H7 (cell line): Measurements from ENCODE around the gene ADORA2A. TPM values are rescaled to one million over a fixed set of nuclear protein-coding genes. Genes with fewer than 3 reads are reported as not detected.

ENCODE experiments used
- DNase-seq: peaks from one replicate; pipeline ENCODE4 v3.0.0; 2012
- H3K27me3 ChIP-seq: 2 replicates; pipeline ENCODE4 v1.6.0; 2011; ENCODE audit warnings: mild to moderate bottlenecking, low read length; ENCODE audit not compliant: control insufficient read depth, insufficient read depth
- H3K36me3 ChIP-seq: replicated peaks from 2 replicates; pipeline ENCODE4 v1.5.1; 2011; ENCODE audit warnings: low read length; ENCODE audit not compliant: control insufficient read depth, insufficient read depth
- H3K4me3 ChIP-seq: 2 replicates; pipeline ENCODE4 v1.5.1; 2011; ENCODE audit warnings: low read depth, mild to moderate bottlenecking, control low read depth, low read length, moderate library complexity; ENCODE audit not compliant: insufficient read depth
- total RNA-seq: library from RNA; depleted of rRNA; stranded (reverse); fragments of >200 nt; shearing (Covaris generic); gene quantifications from 2 replicates; pipeline ENCODE4 v1.2.3, GENCODE V29; 2014; rRNA removed

Gene ADORA2A
- 4.0 and 7.0 TPM in 2 replicates for total RNA-seq

- H3K27me3 ChIP-seq, result peaks cover 20% of the 10 kb centered on the region
- peak; percentile 67 for DNase-seq
- no peaks in the 10 kb centered on the region for H3K36me3 ChIP-seq
- H3K4me3 ChIP-seq, result no peak within 1 kb of the TSS
Measured at GRCh38 chr22:24427500-24428164, at the start of gene ADORA2A. ADORA2A (plus strand) TSS chr22:24427599; CDS start chr22:24433405, 5,806 bp downstream.

DNA sequence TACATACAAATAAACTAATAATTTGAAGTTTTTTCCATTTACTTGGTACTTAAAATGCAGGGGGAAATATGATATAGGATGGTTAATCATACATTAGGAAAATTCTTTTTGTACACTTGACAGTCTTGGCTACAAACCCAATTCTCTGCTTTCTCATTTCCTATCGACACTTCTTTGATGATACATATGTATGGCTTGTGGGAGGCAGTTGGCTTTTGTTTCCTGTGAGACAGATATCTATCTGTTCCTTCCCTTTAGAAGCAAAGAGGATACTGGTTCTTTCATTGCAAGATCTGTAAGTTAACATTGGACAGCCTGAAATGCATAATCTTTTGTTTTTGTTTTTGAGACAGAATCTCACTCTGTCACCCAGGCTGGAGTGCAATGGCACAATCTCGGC, 47.9 kb upstream of the ADORA2A start:
- H3K4me3 ChIP-seq, result no peak overlapping the region
- DNase-seq, result no peak
- H3K27me3 ChIP-seq, result no peaks in the 10 kb centered on the region
- peaks cover 4% of the 10 kb centered on the region for H3K36me3 ChIP-seq

GRCh38 chr22:24380220-24380904, 47.0 kb upstream of the ADORA2A start:
- Histone ChIP-seq H3K36me3 (peaks cover 4% of the 10 kb centered on the region), H3K27me3 (no peaks in the 10 kb centered on the region), H3K4me3 (no peak overlapping the region)
- DNase-seq, result no peak

- peaks cover 4% of the 10 kb centered on the region for H3K36me3 ChIP-seq
- DNase-seq, result no peak
Measured at GRCh38 chr22:24380905-24381230, 46.5 kb upstream of the ADORA2A start.

GRCh38 chr22:24383061-24383460, 44.3 kb upstream of the ADORA2A start:
- Histone ChIP-seq H3K4me3 (no peak overlapping the region), H3K27me3 (no peaks in the 10 kb centered on the region), H3K36me3 (peaks cover 2% of the 10 kb centered on the region; the same call in 1 of the 2 replicates)
- no peak for DNase-seq

More at GRCh38 chr22:24380905-24381230, 46.5 kb upstream of the ADORA2A start:
- no peaks in the 10 kb centered on the region for H3K27me3 ChIP-seq
- no peak overlapping the region for H3K4me3 ChIP-seq

DNA sequence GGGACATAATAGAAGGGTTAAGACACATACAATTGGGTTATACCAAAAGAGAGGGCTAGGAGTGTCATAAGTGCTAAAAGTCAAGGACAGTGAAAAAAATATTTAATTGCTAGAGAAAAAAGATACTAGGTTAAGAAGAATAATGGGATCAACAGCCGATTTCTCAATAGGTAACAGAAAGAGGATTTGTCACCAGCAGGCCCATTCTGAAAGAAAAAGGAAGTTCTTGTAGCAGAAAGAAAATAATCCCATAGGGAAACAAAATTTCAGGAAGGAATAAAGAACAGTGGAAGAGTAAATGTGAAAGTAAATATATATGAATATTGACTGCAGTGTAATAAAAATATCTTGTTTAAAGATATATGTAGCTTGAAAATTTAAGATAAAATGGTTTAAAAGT, 43.3 kb upstream of the ADORA2A start:
- H3K4me3 ChIP-seq, result no peak overlapping the region
- no peak for DNase-seq
- H3K36me3 ChIP-seq, result peaks cover 2% of the 10 kb centered on the region; the same call in 1 of the 2 replicates
- no peaks in the 10 kb centered on the region for H3K27me3 ChIP-seq

DNA sequence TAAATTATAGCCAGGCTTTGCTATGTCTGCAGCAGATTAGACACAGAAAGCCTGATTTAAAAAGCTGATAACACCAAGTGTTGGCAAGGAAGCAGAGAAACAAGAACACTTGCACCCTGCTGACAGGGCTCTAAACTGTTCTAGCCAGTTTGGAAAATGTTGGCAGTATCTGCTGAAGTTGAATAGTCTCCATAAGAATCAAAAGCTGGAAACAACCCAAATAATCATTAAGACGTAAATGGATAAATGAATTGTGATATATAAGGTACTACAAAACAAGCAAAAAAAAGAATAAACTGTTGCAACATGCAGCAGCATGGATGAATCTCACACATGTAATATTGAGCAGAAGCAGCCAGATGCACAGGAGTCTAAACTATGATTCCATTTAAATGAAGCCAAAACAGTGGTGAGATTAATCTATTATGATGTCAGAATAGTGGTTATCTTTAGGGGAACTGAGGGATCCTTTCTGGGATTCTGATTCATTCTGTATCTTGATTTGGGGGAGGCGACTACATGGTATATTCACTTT, 40.4 kb upstream of the ADORA2A start:
- Histone ChIP-seq H3K4me3 (no peak overlapping the region), H3K36me3 (no peaks in the 10 kb centered on the region), H3K27me3 (no peaks in the 10 kb centered on the region)
- DNase-seq, result no peak

- no peaks in the 10 kb centered on the region for H3K27me3 ChIP-seq
- no peak overlapping the region for H3K4me3 ChIP-seq
- no peak for DNase-seq
- H3K36me3 ChIP-seq, result 0 out of 2 replicates have a peak, but pooled peaks cover 2% of the 10 kb centered on the region
Measured at GRCh38 chr22:24389680-24390079, 37.7 kb upstream of the ADORA2A start.

GRCh38 chr22:24390156-24390555, 37.2 kb upstream of the ADORA2A start:
- 0 out of 2 replicates have a peak, but pooled peaks cover 2% of the 10 kb centered on the region for H3K36me3 ChIP-seq
- H3K4me3 ChIP-seq, result no peak overlapping the region
- H3K27me3 ChIP-seq, result no peaks in the 10 kb centered on the region
- no peak for DNase-seq

DNA sequence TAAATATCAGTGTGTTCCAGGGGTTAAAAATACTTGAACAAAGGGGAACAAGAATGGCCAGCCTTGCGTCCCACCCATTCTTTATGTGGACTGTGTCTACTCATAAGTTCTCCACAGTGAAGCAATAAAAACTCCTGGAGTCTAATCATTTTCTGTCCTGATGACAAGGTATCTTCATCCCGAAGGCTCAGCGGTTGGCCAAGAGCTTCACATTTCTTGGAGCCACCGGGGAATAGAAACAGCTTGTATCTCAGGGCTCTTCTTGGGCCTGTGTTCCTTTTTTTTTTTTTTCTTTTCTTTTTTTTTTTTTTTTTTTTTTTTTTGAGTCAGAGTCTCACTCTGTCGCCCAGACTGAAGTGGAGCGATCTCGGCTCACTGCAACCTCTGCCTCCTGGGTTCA, 36.8 kb upstream of the ADORA2A start:
- no peak for DNase-seq
- Histone ChIP-seq H3K36me3 (0 out of 2 replicates have a peak, but pooled peaks cover 2% of the 10 kb centered on the region), H3K27me3 (no peaks in the 10 kb centered on the region), H3K4me3 (no peak overlapping the region)

GRCh38 chr22:24391836-24392217, 35.6 kb upstream of the ADORA2A start:
- Histone ChIP-seq H3K4me3 (no peak overlapping the region), H3K36me3 (0 out of 2 replicates have a peak, but pooled peaks cover 2% of the 10 kb centered on the region), H3K27me3 (no peaks in the 10 kb centered on the region)
- no peak for DNase-seq

DNA sequence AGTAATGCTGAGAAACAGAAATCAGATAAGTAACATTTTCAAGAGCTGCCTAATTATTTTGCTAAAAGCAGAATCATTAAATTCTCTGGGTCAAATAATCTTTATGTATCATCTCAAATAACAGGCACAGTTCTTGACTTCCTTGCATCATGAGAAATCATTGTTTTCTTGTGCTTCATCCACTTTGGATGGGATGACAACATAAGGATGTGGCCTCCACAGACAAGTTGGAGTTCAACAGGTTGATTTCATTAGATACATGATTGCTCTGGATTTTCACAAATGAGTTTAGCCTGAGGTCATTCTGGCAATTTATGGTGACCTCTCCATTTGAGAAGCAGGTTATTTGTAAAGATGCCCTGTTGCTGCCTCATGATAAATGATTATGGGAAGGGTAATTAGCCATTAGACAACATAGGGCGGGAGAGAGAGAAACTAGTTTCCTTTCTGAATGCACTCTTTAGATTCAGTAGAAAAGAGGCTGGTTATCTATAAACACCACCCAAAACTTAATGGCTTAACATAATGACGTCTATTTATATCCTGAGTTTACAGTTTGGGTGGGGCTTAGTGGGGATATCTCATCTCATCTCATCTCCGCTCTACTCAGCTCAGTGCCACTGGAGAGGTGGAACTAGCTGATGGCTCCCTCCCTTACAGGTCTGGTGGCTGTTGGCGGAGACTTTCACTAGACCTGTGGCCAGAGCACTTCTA, 35.0 kb upstream of the ADORA2A start:
- H3K36me3 ChIP-seq, result 0 out of 2 replicates have a peak, but pooled peaks cover 2% of the 10 kb centered on the region
- no peak for DNase-seq
- no peaks in the 10 kb centered on the region for H3K27me3 ChIP-seq
- H3K4me3 ChIP-seq, result no peak overlapping the region

- DNase-seq, result no peak
Measured at GRCh38 chr22:24393012-24393559, 34.3 kb upstream of the ADORA2A start.

DNA sequence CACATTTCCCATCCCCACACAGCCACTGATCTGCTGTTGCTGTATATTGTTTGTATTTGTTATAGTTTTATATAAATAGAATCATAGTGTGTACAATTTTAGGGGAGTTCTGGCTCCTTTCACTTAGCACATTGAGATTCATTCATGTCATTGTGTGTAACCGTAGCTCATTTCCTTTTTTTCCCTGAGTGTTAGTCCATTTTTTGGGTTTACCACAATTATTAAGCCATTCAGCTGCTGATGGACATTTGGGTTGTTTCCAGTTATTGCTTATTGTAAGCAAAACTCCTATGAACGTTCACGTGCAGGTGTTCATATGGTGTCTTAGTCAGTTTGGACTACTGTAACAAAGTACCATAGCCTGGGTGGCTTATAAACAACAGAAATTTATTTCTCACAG, 33.6 kb upstream of the ADORA2A start:
- Histone ChIP-seq H3K36me3 (peaks cover 3% of the 10 kb centered on the region; the same call in 1 of the 2 replicates), H3K4me3 (no peak overlapping the region), H3K27me3 (no peaks in the 10 kb centered on the region)
- no peak for DNase-seq

More at GRCh38 chr22:24393012-24393559, 34.3 kb upstream of the ADORA2A start:
- Histone ChIP-seq H3K36me3 (peaks cover 3% of the 10 kb centered on the region; the same call in 1 of the 2 replicates), H3K27me3 (no peaks in the 10 kb centered on the region), H3K4me3 (no peak overlapping the region)
